Eye (tissue), 1 donor: ENCODE measurements around the gene RNGTT.
"Not testable (repeated sequence)": the region's sequence is repeated elsewhere in the genome, so short reads cannot be mapped to it uniquely, and the experiment has no call there.

Experiments
- DNase-seq: peaks from one replicate; pipeline ENCODE4 v3.0.0-alpha.2; 2015

The RNGTT gene

GRCh38 chr6:88910922-88911778 is 52.3 kb downstream of the RNGTT start:
- no peak for DNase-seq

- DNase-seq, result no peak
These were observed 54.5 kb downstream of the RNGTT start for GRCh38 chr6:88908598-88909548.

- DNase-seq, result not testable (repeated sequence)
These were observed 56.3 kb downstream of the RNGTT start for GRCh38 chr6:88907148-88907547.

GRCh38 chr6:88899569-88900316 is 63.7 kb downstream of the RNGTT start:
- no peak for DNase-seq

- no peak for DNase-seq
These were observed 67.5 kb downstream of the RNGTT start for GRCh38 chr6:88895911-88896310.

GRCh38 chr6:88890860-88891845 is 72.3 kb downstream of the RNGTT start:
- DNase-seq, result no peak

- peak; percentile 10 for DNase-seq
These were observed 73.0 kb downstream of the RNGTT start for GRCh38 chr6:88890394-88890793.

- DNase-seq, result no peak
These were observed 79.1 kb downstream of the RNGTT start for GRCh38 chr6:88884361-88884760.

GRCh38 chr6:88882536-88882935 is 80.9 kb downstream of the RNGTT start:
- DNase-seq, result no peak

GRCh38 chr6:88881451-88881850 is 82.0 kb downstream of the RNGTT start:
- DNase-seq, result no peak

GRCh38 chr6:88880021-88880420 is 83.4 kb downstream of the RNGTT start:
- no peak for DNase-seq

GRCh38 chr6:88877893-88878292 is 85.5 kb downstream of the RNGTT start:
- no peak for DNase-seq

- DNase-seq, result no peak
These were observed 90.5 kb downstream of the RNGTT start for GRCh38 chr6:88872962-88873361.

GRCh38 chr6:88871498-88871897 is 91.9 kb downstream of the RNGTT start:
- no peak for DNase-seq

GRCh38 chr6:88870717-88871330 is 92.6 kb downstream of the RNGTT start:
- peak; percentile 91 for DNase-seq

- DNase-seq, result no peak
These were observed 94.0 kb downstream of the RNGTT start for GRCh38 chr6:88869263-88870020.

GRCh38 chr6:88867841-88868731 is 95.3 kb downstream of the RNGTT start:
- no peak for DNase-seq

GRCh38 chr6:88866856-88867255 is 96.6 kb downstream of the RNGTT start:
- DNase-seq, result no peak

- DNase-seq, result no peak
These were observed 98.1 kb downstream of the RNGTT start for GRCh38 chr6:88865275-88865674.
